GM21360 (cell line): ENCODE measurements around the gene SERPINA5.
"Not testable (repeated sequence)": the region's sequence is repeated elsewhere in the genome, so short reads cannot be mapped to it uniquely, and the experiment has no call there.

Source experiments
- ATAC-seq: cut with Tn5 transposase; IDR thresholded peaks from one replicate; pipeline ENCODE4 v1.9.1; 2021; ENCODE audit warnings: mild to moderate bottlenecking, moderate library complexity; ENCODE audit not compliant: unreplicated experiment

Gene SERPINA5

GRCh38 chr14:94598816-94599655 lies 17.8 kb downstream of the SERPINA5 start:
- no peak for ATAC-seq

- ATAC-seq = no peak
These were observed 18.4 kb downstream of the SERPINA5 start for GRCh38 chr14:94599656-94600004.

- ATAC-seq = no peak
These were observed 18.9 kb downstream of the SERPINA5 start for GRCh38 chr14:94600148-94600545.

GRCh38 chr14:94601884-94602391 lies 20.7 kb downstream of the SERPINA5 start:
- ATAC-seq = no peak

GRCh38 chr14:94602722-94603121 lies 21.5 kb downstream of the SERPINA5 start:
- ATAC-seq = no peak

- no peak for ATAC-seq
These were observed 24.1 kb downstream of the SERPINA5 start for GRCh38 chr14:94605361-94605760.

- not testable (repeated sequence) for ATAC-seq
These were observed 27.7 kb downstream of the SERPINA5 start for GRCh38 chr14:94608966-94609365.

- ATAC-seq = no peak
These were observed 30.0 kb downstream of the SERPINA5 start for GRCh38 chr14:94611179-94611578.

GRCh38 chr14:94612174-94612573 lies 30.9 kb downstream of the SERPINA5 start, which contains the start of gene SERPINA3:
Gene SERPINA3, plus strand, starts transcription at chr14:94612391. Its CDS starts 2,051 bp downstream, at chr14:94614442.
- no peak for ATAC-seq

GRCh38 chr14:94612580-94613554 lies 31.6 kb downstream of the SERPINA5 start:
- no peak for ATAC-seq

GRCh38 chr14:94613720-94614644 lies 32.8 kb downstream of the SERPINA5 start:
- ATAC-seq = no peak

GRCh38 chr14:94614802-94615201 lies 33.6 kb downstream of the SERPINA5 start:
- ATAC-seq = no peak

GRCh38 chr14:94615254-94615653 lies 34.0 kb downstream of the SERPINA5 start:
- no peak for ATAC-seq

- no peak for ATAC-seq
These were observed 34.8 kb downstream of the SERPINA5 start for GRCh38 chr14:94615823-94616570.

- ATAC-seq = no peak
These were observed 36.2 kb downstream of the SERPINA5 start for GRCh38 chr14:94617366-94617941.

- ATAC-seq = no peak
These were observed 37.0 kb downstream of the SERPINA5 start for GRCh38 chr14:94617988-94618822.

GRCh38 chr14:94619297-94619696 lies 38.1 kb downstream of the SERPINA5 start:
- ATAC-seq = no peak

- ATAC-seq = no peak
These were observed 39.4 kb downstream of the SERPINA5 start for GRCh38 chr14:94620597-94620996.
